Brain microvascular endothelial cell (primary cell): ENCODE results near the gene PAIP2.
"Not testable (repeated sequence)": the region's sequence is repeated elsewhere in the genome, so short reads cannot be mapped to it uniquely, and the experiment has no call there.

Experiments
- DNase-seq: peaks from one replicate; pipeline ENCODE4 v3.0.0-alpha.2; 2020
- H3K27ac ChIP-seq: fragments of 250-450 bp; sonication (Bioruptor Pico); 2 replicates; pipeline ENCODE4 v1.5.1; 2020; ENCODE audit warnings: mild to moderate bottlenecking, moderate library complexity
- H3K27me3 ChIP-seq: fragments of 250-450 bp; sonication (Bioruptor Pico); replicated peaks from 2 replicates; pipeline ENCODE4 v1.5.1; 2020; ENCODE audit warnings: mild to moderate bottlenecking
- H3K36me3 ChIP-seq: fragments of 250-450 bp; sonication (Bioruptor Pico); replicated peaks from 2 replicates; pipeline ENCODE4 v1.5.1; 2020; ENCODE audit warnings: mild to moderate bottlenecking
- H3K4me3 ChIP-seq: 2 replicates; pipeline ENCODE4 v1.5.1; 2011; ENCODE audit warnings: low read depth, mild to moderate bottlenecking, control low read depth, low read length, moderate library complexity
- CTCF ChIP-seq: IDR thresholded peaks from 2 replicates; pipeline ENCODE4 v1.5.1; 2011; ENCODE audit warnings: low read depth, mild to moderate bottlenecking, moderate library complexity, low read length, control low read depth, inconsistent platforms; ENCODE audit errors: missing control alignments
- in situ Hi-C: cut with HindIII; loops from 2 replicates; pipeline ENCODE4 v1.10.0; 2017; ENCODE audit warnings: low sequenced_read_pairs, low pct_ligation_motif_present

The PAIP2 gene

GRCh38 chr5:139308797-139309196, 32.9 kb upstream of the PAIP2 start:
- DNase-seq: no peak
- Histone ChIP-seq H3K27me3 (no peaks in the 10 kb centered on the region), H3K27ac (no peak overlapping the region), H3K36me3 (no peaks in the 10 kb centered on the region), H3K4me3 (no peak overlapping the region)
- no peak for TF ChIP-seq CTCF
- in situ Hi-C loops: no loop called here

- peak; percentile 15 for DNase-seq
- H3K27ac ChIP-seq, in situ Hi-C loops, H3K36me3 ChIP-seq, H3K27me3 ChIP-seq, H3K4me3 ChIP-seq: not testable (repeated sequence)
These were observed 30.9 kb upstream of the PAIP2 start for GRCh38 chr5:139310715-139311186.

- in situ Hi-C loops: no loop called here
- no peak for DNase-seq
- no peak for TF ChIP-seq CTCF
- peaks cover 16% of the 10 kb centered on the region for H3K36me3 ChIP-seq
- H3K27ac ChIP-seq: no peak overlapping the region
- no peak overlapping the region for H3K4me3 ChIP-seq
- H3K27me3 ChIP-seq: no peaks in the 10 kb centered on the region
These were observed 29.6 kb upstream of the PAIP2 start for GRCh38 chr5:139312075-139312474.

- DNase-seq: no peak
- TF ChIP-seq CTCF: no peak
- peaks cover 33% of the 10 kb centered on the region for H3K36me3 ChIP-seq
These were observed 27.4 kb upstream of the PAIP2 start for GRCh38 chr5:139314276-139314675.

GRCh38 chr5:139315056-139315615, 26.5 kb upstream of the PAIP2 start:
- peaks cover 39% of the 10 kb centered on the region for H3K36me3 ChIP-seq
- no peaks in the 10 kb centered on the region for H3K27me3 ChIP-seq
- no peak overlapping the region for H3K27ac ChIP-seq
- no peak for DNase-seq
- TF ChIP-seq CTCF: no peak
- in situ Hi-C loops: no loop called here
- no peak overlapping the region for H3K4me3 ChIP-seq

More at GRCh38 chr5:139314276-139314675, 27.4 kb upstream of the PAIP2 start:
- Histone ChIP-seq H3K27ac (no peak overlapping the region), H3K4me3 (no peak overlapping the region), H3K27me3 (no peaks in the 10 kb centered on the region)
- in situ Hi-C loops: no loop called here

GRCh38 chr5:139335811-139336210, 5.8 kb upstream of the PAIP2 start:
- no peak for TF ChIP-seq CTCF

More at GRCh38 chr5:139335811-139336210, 5.8 kb upstream of the PAIP2 start:
- Histone ChIP-seq H3K27ac (no peak overlapping the region), H3K36me3 (peaks cover 24% of the 10 kb centered on the region), H3K27me3 (no peaks in the 10 kb centered on the region), H3K4me3 (no peak overlapping the region)
- in situ Hi-C loops: no loop called here
- no peak for DNase-seq
